Pancreas (tissue), 10 donors: ENCODE results near the gene NPAS1. TPM values are rescaled to one million over a fixed set of nuclear protein-coding genes. Genes with fewer than 3 reads are reported as not detected.

Source experiments
- ATAC-seq, 4 donors: fragments of 200-7000 bp; cut with Tn5 transposase; one replicate each; pipeline versions ENCODE4 v1.8.0 to v1.9.1; 2020; ENCODE audit warnings: mild to moderate bottlenecking in 4 of 4, moderate library complexity in 4 of 4
- DNase-seq, 6 donors: peaks; one replicate each; pipeline ENCODE4 v3.0.0-alpha.2; 2020
- FAIRE-seq: peaks from 2 replicates; lab custom pipeline; 2012; peaks lifted over from hg19 to GRCh38; lab: Jason Lieb, UNC
- H3K27ac ChIP-seq, 4 donors: fragments of 200-600 bp; sonication (generic); 1 replicate in 3 of 4; 2 replicates in 1 of 4; pipeline versions ENCODE4 v1.5.0 to v1.8.0; 2020
- H3K27me3 ChIP-seq, 4 donors: fragments of 200-600 bp; one replicate each; pipeline ENCODE4 v1.8.0; 2021
- H3K36me3 ChIP-seq, 3 donors: fragments of 200-600 bp; sonication (generic) in 1 of 3; one replicate each; pipeline versions ENCODE4 v1.5.0 to v1.8.0; 2020 to 2021
- H3K4me1 ChIP-seq, 3 donors: fragments of 200-600 bp; one replicate each; pipeline ENCODE4 v1.8.0; 2021
- H3K4me3 ChIP-seq, 4 donors: fragments of 200-600 bp; sonication (generic) in 2 of 4; one replicate each; pipeline versions ENCODE4 v1.5.0 to v1.8.0; 2020 to 2021
- H3K9me3 ChIP-seq, 4 donors: fragments of 200-600 bp; one replicate each; pipeline ENCODE4 v1.8.0; 2021
- CTCF ChIP-seq, 4 donors: fragments of 200-600 bp; sonication (generic) in 3 of 4; IDR thresholded peaks; one replicate each; pipeline versions ENCODE4 v1.5.0 to v1.8.0; 2021; ENCODE audit warnings: antibody characterized with exemption in 4 of 4
- WGBS, 2 donors: extraction: QIAGEN DNeasy Blood & Tissue Kit; methylation state at CpG; one replicate each; pipeline ENCODE4 v1.1.7; 2013; 5-methylcytosine and 5-hydroxymethylcytosine counted together
- intact Hi-C, 3 donors: fragments of 100-400 bp; cut with DNase I; formaldehyde crosslinking; loops; one replicate each; pipeline versions ENCODE4 v1.11.1 to v1.14.2; 2022
- polyA plus RNA-seq, 2 donors: library from polyadenylated mRNA; stranded (reverse); fragments of 200-250 nt; gene quantifications; one replicate each; pipeline ENCODE4 v1.2.3, GENCODE V29; 2013
- total RNA-seq, 6 donors: library from RNA; stranded (reverse); fragmentation: NEBNext Ultra II Directional in 4 of 6; extraction: Animal tissue kit (Norgen Biotek cat#: 25700) in 4 of 6; gene quantifications; one replicate each; pipeline versions ENCODE4 v1.2.1 to v1.2.4, GENCODE V29; 2021 to 2023
- donor health status: healthy with polysubstance abuse.
- donor health status: DM: no; HTN: no; CAD: no; lungs with moderate emphysema.
- donor health status: DM: no; HTN: no; CAD: no.
- donor health status: control.
- donor health status: control.
- donor health status: Bipolar disorder and iron deficiency.
- donor health status: DM: yes; HTN: yes; CAD: no.
- donor health status: DM: no; HTN: no; CAD: no.
- donor health status: DM: no; HTN: no; CAD: no.
- donor health status: DM: yes; HTN: yes; CAD: no.

Gene NPAS1
- total and polyA plus RNA-seq, 8 donors: 0.12 to 0.49 (median 0.28) TPM

- Histone ChIP-seq H3K27me3 (no peaks in the 10 kb centered on the region), H3K36me3 (no peaks in the 10 kb centered on the region), H3K9me3 (no peaks in the 10 kb centered on the region), H3K4me3 (no peak overlapping the region), H3K27ac (no peak overlapping the region), H3K4me1 (peaks cover 4 to 15% (median 10%) of the 10 kb centered on the region in 3 donors)
- no peak for TF ChIP-seq CTCF (IDR thresholded peaks at IDR 0.05)
- WGBS, 2 donors: 89 to 94% methylated on average over 6 of the region's 6 CpGs
- FAIRE-seq: no peak
- intact Hi-C loops: no loop called here
- DNase-seq: no peak
- no peak for ATAC-seq
These were observed 36.5 kb upstream of the NPAS1 start for GRCh38 chr19:46983097-46983496.

GRCh38 chr19:46984077-46985010, 35.3 kb upstream of the NPAS1 start:
- WGBS, 2 donors: 36 to 42% methylated on average over 20 of the region's 20 CpGs
- ATAC-seq (peak; percentile 74 to 81 (median 77)), DNase-seq (peak in 1 of 6 donors; percentile 61), FAIRE-seq (no peak)
- H3K27ac ChIP-seq: peak overlapping the region in 2 of 4 donors; percentile 42 to 57
- no peak for TF ChIP-seq CTCF (IDR thresholded peaks at IDR 0.05)
- no peaks in the 10 kb centered on the region for H3K27me3 ChIP-seq
- no peaks in the 10 kb centered on the region for H3K9me3 ChIP-seq
- intact Hi-C loops: no loop called here
- no peak overlapping the region for H3K4me3 ChIP-seq
- H3K4me1 ChIP-seq: peaks cover 3 to 15% (median 10%) of the 10 kb centered on the region in 3 donors
- no peaks in the 10 kb centered on the region for H3K36me3 ChIP-seq

GRCh38 chr19:46985542-46986415, 33.9 kb upstream of the NPAS1 start:
- DNase-seq: peak in 1 of 6 donors; percentile 40
- Histone ChIP-seq H3K27ac (no peak overlapping the region), H3K4me1 (peaks cover 3 to 15% (median 10%) of the 10 kb centered on the region in 3 donors), H3K4me3 (no peak overlapping the region), H3K9me3 (no peaks in the 10 kb centered on the region), H3K27me3 (no peaks in the 10 kb centered on the region), H3K36me3 (no peaks in the 10 kb centered on the region)
- FAIRE-seq: no peak
- WGBS, 2 donors: 81 to 85% methylated on average over 14 of the region's 14 CpGs
- peak in 2 of 4 donors; percentile 20 to 44 for ATAC-seq
- intact Hi-C loops: no loop called here
- no peak for TF ChIP-seq CTCF (IDR thresholded peaks at IDR 0.05)

- DNase-seq (no peak), ATAC-seq (no peak), FAIRE-seq (no peak)
- 89% methylated on average over 14 of the region's 14 CpGs for WGBS, 2 donors
- TF ChIP-seq CTCF (IDR thresholded peaks at IDR 0.05): no peak
- H3K4me3 ChIP-seq: no peak overlapping the region
- intact Hi-C loops: no loop called here
- H3K4me1 ChIP-seq: peaks cover 3 to 22% (median 16%) of the 10 kb centered on the region in 3 donors
- H3K27ac ChIP-seq: no peak overlapping the region
- no peaks in the 10 kb centered on the region for H3K27me3 ChIP-seq
- no peaks in the 10 kb centered on the region for H3K36me3 ChIP-seq
- H3K9me3 ChIP-seq: no peaks in the 10 kb centered on the region
These were observed 30.9 kb upstream of the NPAS1 start for GRCh38 chr19:46988614-46989230.
